ENCODE data around the gene KHDC4. TPM values are rescaled to one million over a fixed set of nuclear protein-coding genes. Genes with fewer than 3 reads are reported as not detected.

KHDC4 gene
- total RNA-seq, 1 experiment from 2014 or later: 68.8 TPM

GRCh38 chr1:155969377-155969791 lies 35.2 kb upstream of the KHDC4 start:
- Histone ChIP-seq H4K20me1 (ENCODE audit: insufficient read depth) (peaks cover 85% of the 10 kb centered on the region), H3F3A (ENCODE audit: insufficient read depth, low read depth) (peaks cover 75% of the 10 kb centered on the region), H3K27ac (no peak overlapping the region), H2AFZ (no peak overlapping the region), H3K36me3 (ENCODE audit: low read depth) (peaks cover 64% of the 10 kb centered on the region), H3K9me3 (ENCODE audit: insufficient read depth, low read depth) (no peaks in the 10 kb centered on the region), H3K79me2 (ENCODE audit: low read depth) (peaks cover 76% of the 10 kb centered on the region), H3K4me3 (no peak overlapping the region), H3K4me1 (replicated peaks; ENCODE audit: insufficient read depth) (peaks cover 16% of the 10 kb centered on the region), H3K27me3 (ENCODE audit: insufficient read depth, low read depth) (no peaks in the 10 kb centered on the region), H3K4me2 (no peak overlapping the region), H3K9me2 (ENCODE audit: insufficient read depth) (no peaks in the 10 kb centered on the region)
- DNase-seq: no peak
- intact Hi-C loops (cut with micrococcal nuclease; ENCODE audit: unreplicated experiment): no loop called here
- no TSS peak for BruUV-seq (replicated peaks)
- POLR2A ChIA-PET (ENCODE audit: unreplicated experiment): no interaction called here
- TF ChIP-seq CTCF (conservative IDR thresholded peaks at IDR 0.05) (no peak), EZH2 (IDR thresholded peaks at IDR 0.05; ENCODE audit: low read depth) (no peak)
- CTCF ChIA-PET: no interaction called here

GRCh38 chr1:155968670-155969069 lies 34.5 kb upstream of the KHDC4 start:
- Histone ChIP-seq H3K27ac (no peak overlapping the region), H3K9me2 (ENCODE audit: insufficient read depth) (no peaks in the 10 kb centered on the region), H4K20me1 (ENCODE audit: insufficient read depth) (peaks cover 78% of the 10 kb centered on the region), H2AFZ (no peak overlapping the region), H3F3A (ENCODE audit: insufficient read depth, low read depth) (peaks cover 80% of the 10 kb centered on the region), H3K4me1 (replicated peaks; ENCODE audit: insufficient read depth) (peaks cover 15% of the 10 kb centered on the region; the same call in 1 of the 2 replicates), H3K4me2 (no peak overlapping the region), H3K4me3 (no peak overlapping the region), H3K27me3 (ENCODE audit: insufficient read depth, low read depth) (no peaks in the 10 kb centered on the region), H3K79me2 (ENCODE audit: low read depth) (peaks cover 69% of the 10 kb centered on the region), H3K9me3 (ENCODE audit: insufficient read depth, low read depth) (no peaks in the 10 kb centered on the region), H3K36me3 (ENCODE audit: low read depth) (peaks cover 62% of the 10 kb centered on the region)
- intact Hi-C loops (cut with micrococcal nuclease; ENCODE audit: unreplicated experiment): no loop called here
- ChIA-PET CTCF (no interaction called here), POLR2A (ENCODE audit: unreplicated experiment) (no interaction called here)
- TF ChIP-seq CTCF (conservative IDR thresholded peaks at IDR 0.05) (no peak), EZH2 (IDR thresholded peaks at IDR 0.05; ENCODE audit: low read depth) (no peak)
- BruUV-seq (replicated peaks): no TSS peak
- no peak for DNase-seq

GRCh38 chr1:155968051-155968400 lies 33.8 kb upstream of the KHDC4 start:
- TF ChIP-seq EZH2 (IDR thresholded peaks at IDR 0.05; ENCODE audit: low read depth): no peak
- no peak for TF ChIP-seq CTCF (conservative IDR thresholded peaks at IDR 0.05)
- ChIA-PET CTCF (interaction anchor here (0.5 to 0.7 kb wide), 3 partner anchors 19 to 207 kb away, joined by 5 to 13 read pairs (median 10); no protein-coding TSS in a partner anchor), POLR2A (ENCODE audit: unreplicated experiment) (no interaction called here)
- Histone ChIP-seq H3K36me3 (ENCODE audit: low read depth) (peaks cover 56% of the 10 kb centered on the region), H3K4me3 (no peak overlapping the region), H3K4me1 (replicated peaks; ENCODE audit: insufficient read depth) (peaks cover 15% of the 10 kb centered on the region), H3K9me2 (ENCODE audit: insufficient read depth) (no peaks in the 10 kb centered on the region), H3K9me3 (ENCODE audit: insufficient read depth, low read depth) (no peaks in the 10 kb centered on the region), H3K27me3 (ENCODE audit: insufficient read depth, low read depth) (no peaks in the 10 kb centered on the region), H3F3A (ENCODE audit: insufficient read depth, low read depth) (peaks cover 80% of the 10 kb centered on the region), H2AFZ (no peak overlapping the region), H3K79me2 (ENCODE audit: low read depth) (peaks cover 63% of the 10 kb centered on the region), H3K4me2 (no peak overlapping the region), H3K27ac (no peak overlapping the region), H4K20me1 (ENCODE audit: insufficient read depth) (peaks cover 72% of the 10 kb centered on the region)
- intact Hi-C loops (cut with micrococcal nuclease; ENCODE audit: unreplicated experiment): no loop called here
- no TSS peak for BruUV-seq (replicated peaks)
- no peak for DNase-seq

Data from PC-9 (cell line).